ENCODE measurements around the gene NSG1.

The NSG1 gene

GRCh38 chr4:4396628-4397440 is 9.9 kb downstream of the NSG1 start:
- DNase-seq: no peak

GRCh38 chr4:4397441-4397819 is 10.5 kb downstream of the NSG1 start:
- no peak for DNase-seq

DNA sequence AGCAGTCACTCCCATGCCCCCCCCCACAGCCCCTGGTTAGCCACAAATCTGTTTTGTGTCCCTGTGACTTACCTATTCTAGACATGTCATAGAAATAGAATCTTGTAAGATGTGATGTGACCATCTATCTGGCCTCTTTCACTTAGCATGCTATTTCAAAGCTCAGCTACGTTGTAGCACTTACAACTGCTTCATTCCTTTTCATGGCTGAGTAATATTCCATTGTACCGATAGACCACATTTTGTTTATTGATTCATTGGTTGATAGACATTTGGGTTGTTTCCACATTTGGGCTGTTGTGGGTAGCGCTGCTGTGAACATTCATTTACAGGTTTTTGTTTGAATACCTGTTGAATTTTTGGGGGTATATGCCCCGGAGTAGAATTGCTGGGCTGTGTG is 11.5 kb downstream of the NSG1 start:
- no peak for DNase-seq

- DNase-seq: no peak
These were observed 14.1 kb downstream of the NSG1 start for GRCh38 chr4:4401036-4401435.

- peak; percentile 46 for DNase-seq
These were observed 16.1 kb downstream of the NSG1 start for GRCh38 chr4:4402966-4403365.

DNA sequence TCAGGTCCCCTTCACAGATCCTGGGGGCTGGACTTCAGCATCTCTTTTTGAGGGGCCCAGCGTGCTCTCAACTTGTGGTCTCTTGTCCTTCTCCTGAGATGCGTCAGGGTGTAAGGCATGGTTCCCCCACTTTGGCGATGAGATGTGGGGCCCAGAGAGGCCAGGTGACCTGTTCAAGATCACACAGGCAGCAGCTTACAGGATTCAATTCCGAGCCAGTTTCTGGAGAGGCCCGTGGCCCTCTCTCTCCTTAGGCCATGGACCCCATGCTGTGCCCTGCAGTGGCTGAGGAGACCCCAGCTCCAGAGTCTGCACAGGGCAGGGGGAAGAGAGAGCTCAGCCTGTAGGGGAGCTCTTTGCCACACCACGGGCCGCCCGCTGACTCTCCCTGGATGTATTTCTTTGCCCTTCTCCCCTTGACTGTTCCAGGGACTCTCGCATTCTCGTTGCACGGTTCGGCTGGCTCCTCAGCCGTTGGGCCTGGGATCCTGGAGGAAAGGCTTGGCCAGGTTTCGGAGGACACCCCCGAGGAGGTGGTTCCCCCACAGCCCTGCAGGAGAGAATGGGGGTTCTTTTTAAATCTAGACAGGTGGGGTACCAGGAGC is 18.6 kb downstream of the NSG1 start:
- no peak for DNase-seq

DNA sequence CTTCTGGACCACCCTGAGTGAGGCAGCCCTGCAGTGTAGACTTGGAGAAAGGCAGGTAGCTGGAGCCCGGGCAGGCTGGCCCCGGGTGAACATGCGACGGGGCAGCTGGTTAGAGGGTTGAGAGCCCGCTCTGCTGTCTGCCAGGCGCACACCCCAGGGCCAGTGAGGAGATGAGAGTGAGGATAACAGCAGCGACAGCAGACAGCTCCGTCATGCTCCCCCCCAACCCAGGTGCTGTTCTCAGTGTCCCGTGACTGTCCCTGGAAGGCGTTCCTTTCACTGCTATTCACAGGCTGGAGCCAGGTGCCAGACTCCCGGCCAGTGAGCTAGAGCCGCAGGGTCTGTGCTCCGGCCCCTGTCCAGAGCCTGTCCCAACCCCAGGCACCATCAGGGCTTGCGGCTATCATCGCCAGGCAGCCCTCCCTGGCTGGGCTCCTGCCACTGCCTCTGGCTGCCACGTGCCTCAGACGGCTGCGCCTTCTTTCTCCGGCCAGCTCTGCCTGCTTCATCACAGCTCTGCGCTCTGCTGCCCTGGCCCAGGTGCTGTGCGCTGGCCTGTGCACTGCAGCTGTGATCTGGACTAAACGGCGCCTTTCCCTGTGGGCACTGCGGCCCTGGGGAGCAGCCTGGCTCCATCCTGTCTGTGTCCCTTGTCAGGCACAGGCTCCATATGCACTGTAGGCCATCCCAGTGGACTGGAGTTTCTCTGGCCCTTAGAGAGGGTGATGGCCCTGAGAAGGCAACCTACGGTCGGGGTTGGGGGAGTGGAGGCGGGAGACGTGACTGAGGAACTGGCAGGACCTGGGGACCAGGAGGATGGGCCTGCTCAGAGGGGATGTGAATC is 19.8 kb downstream of the NSG1 start:
- DNase-seq: no peak

GRCh38 chr4:4407299-4408131 is 20.6 kb downstream of the NSG1 start:
- no peak for DNase-seq

DNA sequence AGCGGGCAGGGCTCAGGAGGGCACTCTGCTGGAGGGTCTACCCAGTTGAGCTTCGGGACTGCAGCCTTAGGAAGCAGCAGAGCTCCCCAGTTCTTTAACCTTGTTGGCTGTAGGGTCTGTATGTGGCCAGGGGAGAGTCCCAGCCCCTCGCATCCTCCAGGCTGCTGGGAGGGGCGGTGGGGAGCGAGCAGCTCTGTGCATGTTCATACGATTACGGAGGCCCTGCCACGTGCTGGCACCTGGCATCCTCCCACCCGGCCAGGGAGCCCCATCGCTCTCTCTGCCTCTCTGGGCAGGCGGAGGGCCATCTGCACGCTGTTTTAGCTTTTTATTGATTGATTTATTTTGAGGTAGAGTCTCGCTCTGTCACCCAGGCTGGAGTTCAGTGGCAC is 21.2 kb downstream of the NSG1 start:
- no peak for DNase-seq

- no peak for DNase-seq
These were observed 21.9 kb downstream of the NSG1 start for GRCh38 chr4:4408576-4409335.

GRCh38 chr4:4409416-4410115 is 22.7 kb downstream of the NSG1 start:
- no peak for DNase-seq

GRCh38 chr4:4410271-4410670 is 23.4 kb downstream of the NSG1 start:
- DNase-seq: no peak

- no peak for DNase-seq
These were observed 25.0 kb downstream of the NSG1 start for GRCh38 chr4:4411906-4412305.

DNA sequence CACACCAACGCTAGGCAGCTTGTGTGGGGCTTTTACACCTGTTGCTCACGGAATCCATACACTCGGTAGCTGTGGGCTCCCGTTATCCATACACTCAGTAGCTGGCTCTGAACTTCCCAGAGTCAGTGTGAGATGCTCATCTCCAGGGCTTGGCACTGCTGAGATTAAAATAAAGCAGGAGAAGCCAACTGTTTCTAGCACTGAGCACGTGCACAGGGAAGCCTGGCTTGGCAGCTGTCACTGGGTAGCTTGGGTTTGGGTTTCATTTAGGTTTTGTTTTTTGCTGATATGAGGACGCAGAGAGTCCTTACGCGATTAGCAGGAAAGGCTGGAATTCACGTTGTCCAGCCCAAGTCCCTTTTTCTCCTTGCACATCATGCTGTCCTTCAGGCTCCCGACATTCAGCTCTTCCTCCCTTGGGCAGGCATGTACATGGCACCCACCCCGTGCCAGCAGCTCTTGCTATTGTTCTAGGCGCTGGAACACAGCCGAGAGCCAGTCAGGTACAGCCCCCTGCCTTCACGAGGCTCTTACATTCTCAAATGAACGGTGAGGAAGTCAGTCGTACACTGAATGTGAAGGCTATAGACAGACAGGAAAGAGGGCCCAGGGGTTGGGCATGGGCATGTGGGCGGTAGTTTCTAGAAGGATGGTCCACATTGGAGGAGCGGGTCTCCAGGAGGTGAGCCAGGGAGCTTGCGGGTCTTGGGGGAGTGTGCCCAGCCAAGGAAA is 25.9 kb downstream of the NSG1 start:
- no peak for DNase-seq

DNA sequence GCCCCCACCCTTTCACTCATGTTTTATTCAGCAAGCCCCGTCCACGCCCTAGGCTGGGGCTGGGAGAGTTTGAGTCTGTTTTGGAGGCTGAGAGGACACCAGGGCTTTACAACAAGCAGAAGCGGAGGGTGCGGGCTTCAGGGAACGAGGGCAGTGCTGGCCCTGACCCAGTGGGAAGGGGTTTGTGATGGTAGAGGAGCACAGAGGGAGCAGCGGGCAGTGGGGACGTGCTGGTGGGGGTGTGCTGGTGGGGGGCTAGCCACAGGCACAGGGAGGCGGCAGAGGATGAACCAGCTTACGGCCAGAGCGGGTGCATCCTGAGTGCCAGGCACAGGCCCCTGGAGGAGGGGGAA is 26.4 kb downstream of the NSG1 start:
- no peak for DNase-seq

DNA sequence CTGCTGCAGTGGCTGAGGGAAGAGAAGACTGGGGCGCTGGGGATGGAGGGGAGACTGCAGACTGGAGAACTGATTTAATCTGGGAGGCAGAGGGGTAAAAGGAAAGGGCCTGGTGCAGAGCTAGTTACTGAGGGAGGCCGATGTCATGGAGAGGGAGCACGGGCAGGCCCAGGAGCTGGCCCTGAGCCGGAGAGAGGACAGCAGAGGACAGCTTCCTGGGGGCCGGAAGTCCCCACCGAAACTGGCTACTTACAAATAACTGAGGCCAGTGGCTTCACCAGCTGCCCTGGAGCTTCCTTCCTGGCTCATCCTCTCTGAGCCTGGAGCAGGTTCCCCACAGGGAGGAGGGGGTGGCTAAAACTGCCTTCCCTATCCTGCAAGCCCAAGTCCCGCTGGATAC is 26.9 kb downstream of the NSG1 start:
- DNase-seq: no peak

GRCh38 chr4:4415107-4415805 is 28.4 kb downstream of the NSG1 start:
- DNase-seq: no peak

- DNase-seq: no peak
These were observed 29.2 kb downstream of the NSG1 start for GRCh38 chr4:4415806-4416805.

DNA sequence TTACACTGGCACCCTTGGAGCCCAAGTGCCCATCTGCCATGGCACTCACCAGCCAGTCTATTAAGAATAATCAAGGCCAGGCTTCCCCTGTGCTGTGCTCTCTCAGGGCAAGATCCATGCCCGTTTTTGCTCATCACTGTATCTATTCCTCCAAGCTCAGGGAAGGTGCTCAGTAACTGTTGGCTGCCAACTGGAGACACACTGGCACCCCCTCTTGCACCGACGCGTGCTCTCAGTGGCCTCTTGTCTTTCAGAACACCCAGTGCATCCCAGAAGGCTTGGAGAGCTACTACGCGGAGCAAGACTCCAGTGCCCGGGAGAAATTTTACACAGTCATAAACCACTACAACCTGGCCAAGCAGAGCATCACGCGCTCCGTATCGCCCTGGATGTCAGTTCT is 30.1 kb downstream of the NSG1 start:
- DNase-seq: no peak
